22Rv1 (cell line): ENCODE results near the gene GOLT1B.

Experiments
- CTCF ChIP-seq: fragments of 450-650 bp; IDR thresholded peaks from 2 replicates; pipeline ENCODE4 v1.5.1; 2017; ENCODE audit warnings: mild to moderate bottlenecking
- ZFX ChIP-seq: fragments of 450-650 bp; IDR thresholded peaks from 2 replicates; pipeline ENCODE4 v1.6.1; 2017; ENCODE audit warnings: antibody characterized with exemption, borderline replicate concordance

- TF ChIP-seq CTCF (no peak), ZFX (no peak)
Observed at GRCh38 chr12:21475552-21475951, 26.0 kb upstream of the GOLT1B start.
